Gastrocnemius medialis (tissue), 4 donors: ENCODE measurements around the gene IGFALS. TPM values are rescaled to one million over a fixed set of nuclear protein-coding genes. Genes with fewer than 3 reads are reported as not detected.

Experiments used
- ATAC-seq, 2 donors: fragments of 150-250 bp; one replicate each; pipeline ENCODE4 v1.9.1; 2016
- DNase-seq, 2 donors: peaks; one replicate each; pipeline ENCODE4 v3.0.0-alpha.2; 2019
- H3K27ac ChIP-seq, 4 donors: fragments of 200-600 bp; sonication (generic); 1 replicate in 1 of 4; 2 replicates in 3 of 4; pipeline ENCODE4 v1.5.1; 2016 to 2018; ENCODE audit warnings: mild to moderate bottlenecking in 2 of 4, moderate library complexity in 1 of 4
- H3K27me3 ChIP-seq, 3 donors: fragments of 200-600 bp; sonication (generic) in 2 of 3; 1 replicate in 1 of 3; 2 replicates in 2 of 3; pipeline versions ENCODE4 v1.5.1 to v1.6.0; 2016 to 2019; ENCODE audit warnings: mild to moderate bottlenecking in 1 of 3, moderate library complexity in 1 of 3
- H3K36me3 ChIP-seq, 2 donors: fragments of 200-600 bp; sonication (generic) in 1 of 2; one replicate each; pipeline ENCODE4 v1.5.1; 2017 to 2018
- H3K4me1 ChIP-seq, 2 donors: fragments of 200-600 bp; sonication (generic) in 1 of 2; one replicate each; pipeline ENCODE4 v1.5.1; 2016 to 2017; ENCODE audit warnings: mild to moderate bottlenecking in 2 of 2
- H3K4me3 ChIP-seq, 4 donors: fragments of 200-600 bp; sonication (generic) in 3 of 4; 1 replicate in 1 of 4; 2 replicates in 3 of 4; pipeline ENCODE4 v1.5.1; 2016 to 2019; ENCODE audit warnings: mild to moderate bottlenecking in 2 of 4
- H3K9me3 ChIP-seq, 3 donors: fragments of 200-600 bp; sonication (generic) in 2 of 3; 1 replicate in 1 of 3; 2 replicates in 2 of 3; pipeline ENCODE4 v1.5.1; 2016 to 2019
- CTCF ChIP-seq, 5 experiments: fragments of 450-650 bp in 3 of 5; fragments of 200-600 bp in 2 of 5; sonication (generic) in 2 of 5; IDR thresholded peaks in 4 of 5; conservative IDR thresholded peaks in 1 of 5; 1 replicate in 4 of 5; 2 replicates in 1 of 5; pipeline ENCODE4 v1.5.1; 2016 to 2019; ENCODE audit warnings: antibody characterized with exemption in 5 of 5, mild to moderate bottlenecking in 3 of 5, moderate library complexity in 3 of 5
- POLR2A ChIP-seq, 2 donors: fragments of 450-650 bp; IDR thresholded peaks; one replicate each; pipeline ENCODE4 v1.6.1; 2017; ENCODE audit warnings: antibody characterized with exemption in 2 of 2, mild to moderate bottlenecking in 2 of 2, moderate library complexity in 2 of 2
- in situ Hi-C, 4 donors: fragments of 200-750 bp; cut with MboI; loops; one replicate each; pipeline versions ENCODE4 v1.15.0 to v1.8.0; 2017; ENCODE audit warnings: low sequenced_read_pairs in 4 of 4
- intact Hi-C: fragments of 100-400 bp; cut with DNase I; formaldehyde crosslinking; loops from one replicate; pipeline ENCODE4 v1.15.1; 2023; ENCODE audit warnings: low total_unique reads
- total RNA-seq, 4 donors: library from RNA; depleted of rRNA; stranded (reverse); fragments of >200 nt; gene quantifications; one replicate each; pipeline versions ENCODE4 v1.1.0 to v1.2.3, GENCODE V29; 2016

Gene IGFALS
- total RNA-seq, 4 donors from 2014 or later, result 0.20 to 0.22 TPM; not detected in 2

- no peaks in the 10 kb centered on the region for H3K27me3 ChIP-seq
- DNase-seq (peak in 1 of 2 donors; percentile 20), ATAC-seq (peak; percentile 73 to 74)
- TF ChIP-seq CTCF (IDR thresholded peaks at IDR 0.05 in 4 of 5, conservative IDR thresholded peaks at IDR 0.05 in 1 of 5) (peak in 3 of 5 experiments; percentile 16 to 23 (median 17)), POLR2A (IDR thresholded peaks at IDR 0.05) (no peak)
- peaks cover 56 to 60% of the 10 kb centered on the region in 2 donors for H3K4me1 ChIP-seq
- peak overlapping the region; percentile 70 to 99 (median 92) for H3K27ac ChIP-seq
- intact Hi-C loops (loop anchor here (1.0 to 5.0 kb wide), 6 partner anchors 43 to 441 kb away; partner anchors contain the start of genes EME2, MAPK8IP3, MRPS34 and NUBP2), in situ Hi-C loops (no loop called here)
- no peaks in the 10 kb centered on the region for H3K9me3 ChIP-seq
- peaks cover 0 to 15% of the 10 kb centered on the region in 2 donors for H3K36me3 ChIP-seq
- peak overlapping the region; percentile 56 to 99 (median 80) for H3K4me3 ChIP-seq
Measured at GRCh38 chr16:1825864-1826690, 32.6 kb upstream of the IGFALS start.

- Histone ChIP-seq H3K27ac (peak overlapping the region; percentile 70 to 99 (median 92)), H3K27me3 (no peaks in the 10 kb centered on the region), H3K4me3 (peak overlapping the region; percentile 56 to 99 (median 80)), H3K36me3 (peaks cover 0 to 22% of the 10 kb centered on the region in 2 donors), H3K9me3 (no peaks in the 10 kb centered on the region), H3K4me1 (peaks cover 55 to 58% of the 10 kb centered on the region in 2 donors)
- DNase-seq (no peak), ATAC-seq (no peak)
- TF ChIP-seq CTCF (IDR thresholded peaks at IDR 0.05 in 4 of 5, conservative IDR thresholded peaks at IDR 0.05 in 1 of 5) (no peak), POLR2A (IDR thresholded peaks at IDR 0.05) (no peak)
- intact Hi-C loops (loop anchor here (5.0 kb wide), 2 partner anchors 403 to 442 kb away; partner anchors contain the start of genes RNPS1 and UQCC4), in situ Hi-C loops (no loop called here)
Measured at GRCh38 chr16:1825381-1825863, 31.9 kb upstream of the IGFALS start.

- intact Hi-C loops, result no loop called here
- Histone ChIP-seq H3K4me3 (no peak overlapping the region), H3K27me3 (no peaks in the 10 kb centered on the region), H3K36me3 (peaks cover 0 to 35% of the 10 kb centered on the region in 2 donors), H3K9me3 (no peaks in the 10 kb centered on the region), H3K4me1 (peaks cover 39 to 42% of the 10 kb centered on the region in 2 donors), H3K27ac (no peak overlapping the region)
- DNase-seq (no peak), ATAC-seq (no peak)
- TF ChIP-seq POLR2A (IDR thresholded peaks at IDR 0.05) (no peak), CTCF (IDR thresholded peaks at IDR 0.05 in 4 of 5, conservative IDR thresholded peaks at IDR 0.05 in 1 of 5) (no peak)
- in situ Hi-C loops, result no loop called here
Measured at GRCh38 chr16:1823821-1824220, 30.3 kb upstream of the IGFALS start.

GRCh38 chr16:1822801-1823200 is 29.3 kb upstream of the IGFALS start:
- peaks cover 28 to 35% of the 10 kb centered on the region in 2 donors for H3K4me1 ChIP-seq
- ATAC-seq (no peak), DNase-seq (no peak)
- no peak overlapping the region for H3K4me3 ChIP-seq
- no peaks in the 10 kb centered on the region for H3K9me3 ChIP-seq
- H3K27ac ChIP-seq, result no peak overlapping the region
- intact Hi-C loops, result no loop called here
- TF ChIP-seq POLR2A (IDR thresholded peaks at IDR 0.05), result no peak
- no peak for TF ChIP-seq CTCF (IDR thresholded peaks at IDR 0.05 in 4 of 5, conservative IDR thresholded peaks at IDR 0.05 in 1 of 5)
- no peaks in the 10 kb centered on the region for H3K27me3 ChIP-seq
- in situ Hi-C loops, result no loop called here
- peaks cover 0 to 44% of the 10 kb centered on the region in 2 donors for H3K36me3 ChIP-seq
